Gastroesophageal sphincter (tissue), 4 donors: ENCODE measurements around the gene TPST2. TPM values are rescaled to one million over a fixed set of nuclear protein-coding genes. Genes with fewer than 3 reads are reported as not detected.
A peak's percentile ranks its signal among the peaks of the same experiment; 100 is the strongest.

Source experiments
- ATAC-seq: fragments of 150-250 bp; one replicate; pipeline ENCODE4 v1.9.1; 2016; ENCODE audit warnings: mild to moderate bottlenecking, moderate library complexity
- H3K27ac ChIP-seq, 4 donors: fragments of 200-600 bp; sonication (generic) in 3 of 4; 1 replicate in 3 of 4; 2 replicates in 1 of 4; pipeline ENCODE4 v1.5.1; 2016 to 2019
- H3K27me3 ChIP-seq: fragments of 200-600 bp; sonication (generic); one replicate; pipeline ENCODE4 v1.5.1; 2019
- H3K36me3 ChIP-seq, 2 donors: fragments of 200-600 bp; sonication (generic); one replicate each; pipeline ENCODE4 v1.5.1; 2019; ENCODE audit warnings: control low read depth in 1 of 2
- H3K4me1 ChIP-seq, 3 donors: fragments of 200-600 bp; sonication (generic); 1 replicate in 2 of 3; 2 replicates in 1 of 3; pipeline ENCODE4 v1.5.1; 2016 to 2019; ENCODE audit warnings: control low read depth in 2 of 3
- H3K4me3 ChIP-seq, 2 donors: fragments of 200-600 bp; sonication (generic); one replicate each; pipeline ENCODE4 v1.5.1; 2019; ENCODE audit warnings: mild to moderate bottlenecking in 1 of 2, moderate library complexity in 1 of 2
- H3K9me3 ChIP-seq, 3 donors: fragments of 200-600 bp; sonication (generic); one replicate each; pipeline ENCODE4 v1.5.1; 2017 to 2019; ENCODE audit warnings: control low read depth in 2 of 3
- CTCF ChIP-seq, 4 experiments: fragments of 200-600 bp in 2 of 4; fragments of 450-650 bp in 2 of 4; sonication (generic) in 1 of 4; IDR thresholded peaks; one replicate each; pipeline ENCODE4 v1.5.1; 2017 to 2019; ENCODE audit warnings: antibody characterized with exemption in 4 of 4, mild to moderate bottlenecking in 2 of 4, moderate library complexity in 2 of 4
- EP300 ChIP-seq: sonication (generic); formaldehyde crosslinking; IDR thresholded peaks from one replicate; pipeline ENCODE4 v1.6.1; 2017; ENCODE audit warnings: antibody characterized with exemption, mild to moderate bottlenecking
- POLR2A ChIP-seq, 2 donors: fragments of 450-650 bp; IDR thresholded peaks; one replicate each; pipeline ENCODE4 v1.6.1; 2017; ENCODE audit warnings: antibody characterized with exemption in 2 of 2, mild to moderate bottlenecking in 2 of 2, moderate library complexity in 1 of 2
- POLR2AphosphoS5 ChIP-seq: sonication (generic); formaldehyde crosslinking; IDR thresholded peaks from one replicate; pipeline ENCODE4 v1.6.1; 2017; ENCODE audit warnings: antibody characterized with exemption
- WGBS, 2 donors: methylation state at CpG; one replicate each; pipeline ENCODE4 v1.1.5; 2018; ENCODE audit warnings: low coverage in 1 of 2; 5-methylcytosine and 5-hydroxymethylcytosine counted together
- total RNA-seq, 4 donors: library from RNA; depleted of rRNA; stranded (reverse); fragments of >200 nt; gene quantifications; one replicate each; pipeline ENCODE4 v1.1.0, GENCODE V29; 2016

TPST2 gene
- total RNA-seq, 4 donors from 2014 or later: 16.8 to 27.7 (median 21.0) TPM

- 0 to 27% methylated on average over 1 of the region's 1 CpG for WGBS, 2 donors
Measured at GRCh38 chr22:26581026-26581425, 8.9 kb downstream of the TPST2 start.

DNA sequence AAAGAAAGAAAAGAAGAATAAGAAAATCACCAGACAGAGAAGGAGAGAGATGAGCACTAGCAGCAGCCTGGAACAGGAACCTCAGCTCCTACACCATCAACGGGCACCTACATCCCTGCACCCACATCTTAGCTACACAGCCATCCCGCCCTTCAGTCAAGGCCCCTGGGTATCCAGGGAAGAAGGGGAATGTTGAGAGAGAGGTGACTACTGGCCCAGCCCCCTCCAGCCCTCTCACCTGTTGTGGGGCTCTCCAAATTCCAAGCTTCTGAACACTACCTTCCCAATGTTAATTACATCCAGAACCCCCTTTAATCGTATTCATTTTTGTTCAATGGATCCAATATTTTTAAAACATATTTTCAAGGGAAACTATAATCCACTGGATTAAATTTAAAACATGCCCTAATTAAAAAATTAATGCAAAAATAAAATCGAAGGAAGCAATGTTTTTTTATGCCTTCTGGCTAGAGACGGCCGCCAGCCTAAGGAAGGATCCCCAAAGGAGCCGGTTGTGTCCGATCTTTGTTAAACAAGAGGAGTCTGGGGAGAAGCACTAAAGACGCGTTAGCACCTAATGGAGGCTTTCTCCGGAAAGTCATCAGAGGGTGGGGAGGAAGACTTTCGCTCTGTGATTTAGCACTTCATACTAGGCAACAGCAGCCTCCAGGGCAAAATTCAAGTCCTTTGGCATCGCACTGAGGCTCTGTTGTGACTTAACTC is 9.5 kb downstream of the TPST2 start:
- Histone ChIP-seq H3K27me3 (no peaks in the 10 kb centered on the region), H3K27ac (no peak overlapping the region), H3K4me1 (peaks cover 0 to 6% (median 0%) of the 10 kb centered on the region in 3 donors), H3K9me3 (no peaks in the 10 kb centered on the region), H3K4me3 (no peak overlapping the region), H3K36me3 (peaks cover 0 to 8% of the 10 kb centered on the region in 2 donors)
- ATAC-seq: no peak
- no peak for TF ChIP-seq EP300
- TF ChIP-seq POLR2AphosphoS5: no peak
- 62 to 66% methylated on average over 10 to 13 of the region's 13 CpGs for WGBS, 2 donors

More at GRCh38 chr22:26581026-26581425, 8.9 kb downstream of the TPST2 start:
- Histone ChIP-seq H3K27ac (no peak overlapping the region), H3K36me3 (peaks cover 0 to 8% of the 10 kb centered on the region in 2 donors), H3K4me3 (no peak overlapping the region), H3K27me3 (no peaks in the 10 kb centered on the region), H3K4me1 (peaks cover 0 to 12% (median 0%) of the 10 kb centered on the region in 3 donors), H3K9me3 (no peaks in the 10 kb centered on the region)
- no peak for ATAC-seq
- no peak for TF ChIP-seq POLR2AphosphoS5
- no peak for TF ChIP-seq CTCF (IDR thresholded peaks at IDR 0.05)

- Histone ChIP-seq H3K4me1 (no peaks in the 10 kb centered on the region), H3K27me3 (no peaks in the 10 kb centered on the region), H3K36me3 (peaks cover 0 to 8% of the 10 kb centered on the region in 2 donors), H3K9me3 (no peaks in the 10 kb centered on the region), H3K27ac (no peak overlapping the region), H3K4me3 (no peak overlapping the region)
- TF ChIP-seq CTCF (IDR thresholded peaks at IDR 0.05): no peak
- no peak for TF ChIP-seq POLR2AphosphoS5
- TF ChIP-seq EP300: no peak
- TF ChIP-seq POLR2A (IDR thresholded peaks at IDR 0.05): no peak
- WGBS, 2 donors: 40 to 42% methylated on average over 2 to 3 of the region's 10 CpGs
- peak; percentile 28 for ATAC-seq
Measured at GRCh38 chr22:26579331-26579886, 10.5 kb downstream of the TPST2 start.

- Histone ChIP-seq H3K27me3 (no peaks in the 10 kb centered on the region), H3K27ac (no peak overlapping the region), H3K9me3 (no peaks in the 10 kb centered on the region), H3K36me3 (peaks cover 0 to 8% of the 10 kb centered on the region in 2 donors), H3K4me3 (no peak overlapping the region), H3K4me1 (no peaks in the 10 kb centered on the region)
- TF ChIP-seq POLR2A (IDR thresholded peaks at IDR 0.05) (no peak), POLR2AphosphoS5 (no peak), EP300 (no peak), CTCF (IDR thresholded peaks at IDR 0.05) (no peak)
- no peak for ATAC-seq
- 77 to 95% methylated on average over 3 to 6 of the region's 7 CpGs for WGBS, 2 donors
Measured at GRCh38 chr22:26577081-26577480, 12.9 kb downstream of the TPST2 start.

- H3K27me3 ChIP-seq: no peaks in the 10 kb centered on the region
- H3K36me3 ChIP-seq: no peaks in the 10 kb centered on the region
- H3K4me1 ChIP-seq: no peaks in the 10 kb centered on the region
- 17 to 45% methylated on average over 2 to 8 of the region's 8 CpGs for WGBS, 2 donors
- no peaks in the 10 kb centered on the region for H3K9me3 ChIP-seq
- TF ChIP-seq POLR2A (IDR thresholded peaks at IDR 0.05) (no peak), CTCF (IDR thresholded peaks at IDR 0.05) (no peak), POLR2AphosphoS5 (no peak), EP300 (no peak)
- no peak for ATAC-seq
- no peak overlapping the region for H3K27ac ChIP-seq
- H3K4me3 ChIP-seq: no peak overlapping the region
Measured at GRCh38 chr22:26576026-26576680, 13.8 kb downstream of the TPST2 start.
